T follicular helper cell (primary cell): ENCODE measurements around the gene ZNF189.

Source experiments
- DNase-seq: peaks from one replicate; pipeline ENCODE4 v3.0.0-alpha.2; 2020; ENCODE audit warnings: low read depth

ZNF189 gene

DNA sequence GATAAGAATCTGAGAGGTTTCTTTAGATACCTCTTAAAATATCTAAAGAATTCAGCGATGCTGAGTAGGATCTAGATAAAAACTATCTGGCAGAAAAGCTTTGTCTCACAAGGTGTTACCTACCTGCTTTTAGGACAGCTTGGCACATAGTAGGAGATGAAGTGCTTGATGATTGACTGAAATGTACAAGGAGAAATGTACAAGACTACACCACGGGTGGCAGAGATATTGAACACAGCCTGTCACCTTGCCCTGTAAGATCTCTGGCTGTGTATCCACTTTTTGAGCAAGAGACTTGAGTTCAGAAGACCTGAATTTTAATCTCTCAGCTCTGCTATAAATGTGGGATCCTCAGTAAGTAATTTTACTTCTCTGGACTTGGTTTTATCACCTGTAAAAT is 21.2 kb downstream of the ZNF189 start:
- no peak for DNase-seq

DNA sequence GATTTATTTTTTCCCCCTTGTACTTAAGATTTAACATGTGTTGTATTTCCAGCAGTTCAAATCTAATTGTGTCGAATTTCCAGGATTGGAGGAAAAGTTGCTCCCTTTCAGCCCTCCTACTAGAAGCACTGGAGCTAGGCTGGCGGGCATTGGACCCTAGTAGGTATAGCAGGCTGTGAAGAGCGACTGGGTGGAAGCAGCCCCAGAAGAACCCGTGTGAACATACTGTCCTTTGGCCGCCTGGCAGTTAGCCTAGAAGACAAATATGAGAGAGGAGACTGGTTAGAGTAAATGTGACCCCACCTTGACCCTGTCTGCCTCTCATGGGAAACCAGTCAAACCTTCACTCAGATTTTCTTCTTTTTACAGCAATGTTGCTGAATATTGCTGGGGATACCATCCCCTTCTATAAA is 23.0 kb downstream of the ZNF189 start:
- DNase-seq = no peak

DNA sequence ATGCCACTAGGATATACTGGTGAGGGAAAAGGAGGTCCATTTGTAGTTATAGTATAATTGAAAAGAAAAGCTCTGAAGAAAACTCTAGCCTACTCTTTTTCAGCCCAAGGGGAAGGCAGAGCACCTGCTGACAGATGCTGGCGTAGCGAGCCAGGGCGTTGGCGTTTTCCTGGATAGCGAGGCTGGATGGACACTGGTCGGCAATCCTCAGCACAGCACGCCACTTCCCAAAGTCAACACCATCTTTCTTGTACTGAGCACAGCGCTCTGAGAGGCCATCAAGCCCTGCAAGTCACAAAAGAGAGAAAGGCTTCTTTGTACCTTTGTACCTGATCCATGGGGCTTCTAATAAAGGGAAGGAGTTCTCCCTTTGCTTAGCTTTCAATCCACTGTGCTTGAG is 28.7 kb downstream of the ZNF189 start:
- no peak for DNase-seq

DNA sequence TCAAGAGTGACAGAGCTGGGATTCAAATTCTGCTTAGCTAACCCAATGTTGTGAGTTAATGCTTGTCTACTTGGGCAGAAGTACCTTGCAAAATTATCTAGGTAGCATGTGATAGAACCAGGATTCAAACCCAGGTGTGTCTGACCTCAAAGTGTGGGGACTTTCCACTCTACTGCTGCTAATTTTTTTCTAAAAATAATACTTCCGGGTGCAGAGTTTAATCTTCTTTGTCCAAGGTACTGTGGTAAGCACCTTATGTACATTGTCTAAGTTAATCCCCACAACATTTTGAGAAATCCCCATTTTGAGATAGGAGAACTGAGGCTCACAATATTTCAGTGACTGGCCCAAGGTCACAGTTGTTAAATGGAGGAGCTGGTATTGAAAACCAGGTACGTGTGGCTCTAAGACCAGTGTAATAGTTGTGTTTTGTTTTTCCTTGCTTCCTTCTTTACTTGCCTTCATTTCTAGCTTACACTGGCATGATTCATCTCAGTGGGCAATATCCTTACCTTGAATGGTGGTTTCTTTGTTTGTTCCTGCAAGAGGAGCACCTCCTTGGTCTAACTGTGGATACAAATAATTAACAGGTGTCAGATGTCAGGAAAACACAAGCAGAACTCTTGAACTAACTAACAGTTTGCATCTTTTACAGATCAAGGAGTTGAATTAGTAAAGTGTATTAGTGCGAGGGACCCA is 29.5 kb downstream of the ZNF189 start:
- no peak for DNase-seq

- DNase-seq = no peak
These were observed 30.3 kb downstream of the ZNF189 start for GRCh38 chr9:101428909-101429308.

DNA sequence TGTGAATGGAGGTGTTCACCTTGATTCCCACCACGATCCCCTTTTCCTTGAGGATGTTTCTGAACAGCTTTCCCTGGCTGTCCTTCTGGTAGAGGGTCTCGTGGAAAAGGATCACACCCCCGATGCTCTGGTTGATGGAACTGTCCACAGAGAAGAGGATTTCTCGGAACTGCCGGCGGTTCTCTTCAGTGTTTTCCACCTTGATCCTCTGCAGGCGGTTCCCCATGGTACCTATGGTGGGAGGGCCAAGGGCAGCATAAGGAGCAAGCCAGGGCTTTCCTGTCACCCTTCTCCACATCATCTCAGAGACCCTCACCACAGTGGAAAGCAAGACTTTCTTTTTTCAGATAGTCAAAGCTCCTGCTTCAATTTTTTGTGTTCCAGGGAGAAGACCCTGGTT is 31.1 kb downstream of the ZNF189 start:
- DNase-seq = no peak

- no peak for DNase-seq
These were observed 33.5 kb downstream of the ZNF189 start for GRCh38 chr9:101432171-101432570.

- DNase-seq = no peak
These were observed 34.1 kb downstream of the ZNF189 start for GRCh38 chr9:101432740-101433139.

- no peak for DNase-seq
These were observed 34.6 kb downstream of the ZNF189 start for GRCh38 chr9:101433229-101433628.

GRCh38 chr9:101434998-101435397 is 36.3 kb downstream of the ZNF189 start:
- no peak for DNase-seq

DNA sequence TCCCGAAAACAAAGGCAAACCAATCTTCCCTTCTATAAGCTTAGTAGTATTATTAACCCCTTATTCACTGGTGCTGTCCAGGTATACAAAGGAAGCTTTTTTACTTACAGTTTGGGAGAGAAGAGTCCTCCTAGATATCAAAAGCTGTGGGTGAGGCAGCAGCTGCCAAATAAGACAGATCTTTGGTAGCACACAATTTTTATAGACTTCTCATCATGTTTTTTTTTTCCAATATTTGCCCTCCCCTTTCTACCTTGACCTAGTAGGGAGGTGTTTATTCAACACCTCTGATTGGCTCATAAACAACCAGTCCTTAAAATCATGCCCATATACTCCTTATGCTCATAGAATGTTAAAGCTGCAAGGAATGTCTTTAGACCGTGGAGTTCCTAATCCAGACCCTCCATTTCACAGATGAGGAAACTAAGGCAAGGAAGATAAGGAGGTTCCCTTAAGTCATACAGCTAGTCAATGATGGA is 37.0 kb downstream of the ZNF189 start, which contains the start of gene ALDOB:
Gene ALDOB (minus strand): TSS at position 174 of the 479 bp plus-strand sequence. CDS start 4,887 bp downstream, outside the sequence.
- no peak for DNase-seq

DNA sequence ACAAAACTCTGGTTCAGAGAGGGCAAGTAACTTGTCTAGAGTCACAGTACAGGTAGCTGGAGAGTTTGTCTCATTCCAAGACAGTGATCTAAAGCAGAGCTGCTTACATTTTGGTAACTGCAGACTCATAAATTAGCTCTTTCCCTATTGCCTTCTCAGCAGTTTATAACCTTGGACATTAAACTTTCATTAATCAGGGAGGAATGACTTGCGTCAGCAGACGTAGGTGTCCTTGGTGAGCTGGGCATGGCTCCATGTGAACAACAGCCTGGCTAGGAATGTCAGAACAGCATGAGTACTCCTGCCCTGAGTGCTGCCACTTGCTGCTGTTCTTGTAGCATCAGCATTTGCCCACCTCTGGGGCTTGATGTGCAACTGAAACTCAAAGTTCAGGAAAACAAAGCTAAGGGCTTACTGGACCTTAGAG is 39.2 kb downstream of the ZNF189 start:
- DNase-seq = no peak

- DNase-seq = no peak
These were observed 39.9 kb downstream of the ZNF189 start for GRCh38 chr9:101438523-101438922.

- DNase-seq = no peak
These were observed 42.1 kb downstream of the ZNF189 start for GRCh38 chr9:101440714-101441230.

GRCh38 chr9:101442318-101442717 is 43.7 kb downstream of the ZNF189 start:
- no peak for DNase-seq

GRCh38 chr9:101442736-101443135 is 44.1 kb downstream of the ZNF189 start:
- no peak for DNase-seq

DNA sequence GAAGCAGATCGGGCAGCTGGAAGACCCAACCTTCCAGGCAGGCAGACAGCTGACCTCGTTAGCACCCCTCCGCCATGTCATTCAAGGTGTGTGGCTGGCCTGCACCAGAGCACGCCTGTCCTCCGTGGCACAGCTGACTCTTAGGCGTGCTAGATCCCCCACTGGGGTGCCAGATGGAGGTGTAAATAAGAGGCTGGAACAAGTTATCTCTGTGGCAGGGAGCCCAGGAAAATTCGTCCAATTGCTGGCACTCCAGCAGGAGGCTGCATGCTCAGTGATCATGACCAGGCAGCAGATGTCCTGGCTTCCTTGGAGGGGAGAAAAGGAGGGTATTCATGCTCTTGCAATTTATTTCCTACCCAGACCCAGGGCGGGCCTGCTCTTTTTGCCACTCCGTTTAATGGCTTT is 44.7 kb downstream of the ZNF189 start:
- no peak for DNase-seq

- DNase-seq = no peak
These were observed 46.8 kb downstream of the ZNF189 start for GRCh38 chr9:101445353-101446029.

DNA sequence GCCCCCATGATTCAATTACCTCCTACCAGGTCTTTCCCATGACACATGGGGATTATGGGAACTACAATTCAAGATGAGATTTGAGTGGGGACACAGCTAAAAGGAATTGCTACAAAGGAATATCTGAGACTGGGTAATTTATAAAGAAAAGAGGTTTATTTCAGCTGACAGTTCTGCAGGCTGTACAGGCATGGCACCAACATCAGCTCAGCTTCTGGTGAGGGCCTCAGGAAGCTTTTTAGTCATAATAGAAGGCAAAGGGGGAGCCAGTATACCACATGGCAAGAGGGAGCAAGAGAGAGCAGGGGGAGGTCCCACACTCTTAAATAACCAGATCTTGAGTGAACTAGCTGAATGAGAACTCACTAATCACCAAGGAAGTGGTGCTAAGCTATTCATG is 48.1 kb downstream of the ZNF189 start:
- no peak for DNase-seq

GRCh38 chr9:101448680-101449070 is 50.0 kb downstream of the ZNF189 start:
- no peak for DNase-seq

DNA sequence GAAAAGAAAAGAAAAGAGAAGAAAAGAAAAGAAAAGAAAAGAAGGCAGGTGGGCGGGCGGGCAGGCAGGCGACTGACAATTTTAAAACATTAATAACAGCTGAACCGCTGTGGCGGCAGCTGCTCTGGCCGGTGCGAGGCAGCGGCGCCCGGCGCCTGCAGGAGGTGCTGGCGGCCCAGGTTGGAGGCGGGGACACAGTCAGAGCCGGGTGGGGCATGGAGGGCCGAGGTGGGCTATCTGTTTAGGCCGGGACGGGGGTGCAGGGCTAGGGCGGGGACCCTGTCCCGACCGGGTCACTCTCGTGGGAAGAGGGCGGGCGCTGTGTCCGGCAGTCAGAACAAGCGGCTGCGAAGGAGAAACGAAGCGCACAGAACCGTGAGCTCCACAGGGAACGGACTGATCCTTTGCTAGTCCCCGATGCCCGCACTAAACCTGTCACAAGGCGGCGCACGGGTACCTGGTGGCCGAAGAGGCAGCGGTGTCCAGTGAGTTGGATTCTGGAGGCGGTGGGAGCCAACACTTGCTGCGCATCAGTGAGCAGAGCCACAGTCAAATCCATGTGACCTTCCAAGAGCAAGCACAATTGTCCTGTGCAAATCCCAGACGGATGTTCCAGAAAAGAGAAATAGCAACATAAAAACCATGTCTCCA is 50.5 kb downstream of the ZNF189 start:
- peak; percentile 24 for DNase-seq

DNA sequence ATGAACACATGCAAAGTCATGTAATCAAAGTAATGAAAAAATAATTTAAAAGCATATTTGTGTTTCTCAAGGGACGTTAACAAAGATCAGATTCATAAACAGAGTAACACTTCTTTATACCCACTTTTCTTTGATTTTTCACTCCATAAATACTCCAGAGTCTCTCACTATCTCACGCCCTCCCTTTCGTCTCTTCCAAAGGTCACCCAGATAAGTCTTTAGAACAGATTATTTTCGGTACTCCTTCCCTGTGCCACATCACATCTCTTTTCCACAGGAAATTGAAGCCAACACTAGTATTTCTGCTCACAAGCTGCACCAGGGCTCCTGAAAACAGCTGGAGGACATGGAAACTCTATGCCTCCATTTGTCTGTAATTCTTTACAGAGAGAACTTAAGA is 52.3 kb downstream of the ZNF189 start:
- DNase-seq = no peak

DNA sequence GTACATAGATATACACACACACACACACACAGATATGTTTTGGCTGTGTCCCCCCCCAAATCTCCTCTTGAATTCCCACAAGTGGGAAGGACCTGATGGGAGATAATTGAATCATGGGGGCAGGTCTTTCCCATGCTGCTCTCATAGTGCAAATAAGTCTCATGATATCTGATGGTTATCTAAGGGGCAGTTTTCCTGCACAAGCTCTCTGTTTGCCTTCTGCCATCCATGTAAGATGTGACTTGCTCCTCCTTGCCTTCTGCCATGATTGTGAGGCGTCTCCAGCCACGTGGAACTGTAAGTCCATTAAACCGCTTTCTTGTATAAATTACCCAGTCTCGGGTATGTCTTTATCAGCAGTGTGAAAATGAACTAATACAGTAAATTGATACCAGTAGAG is 52.8 kb downstream of the ZNF189 start:
- no peak for DNase-seq
